Measurements from ENCODE around the gene CERS5.

The CERS5 gene

GRCh38 chr12:50197297-50197727 is 30.1 kb upstream of the CERS5 start:
- no peak for DNase-seq (ENCODE audit: extremely low read depth, low read depth)
- H3K4me3 ChIP-seq (replicated peaks; ENCODE audit: low read depth, low read length), result no peak overlapping the region
- no peak for TF ChIP-seq CTCF (IDR thresholded peaks at IDR 0.05; ENCODE audit: low read depth, low read length, missing control alignments)

GRCh38 chr12:50196537-50196936 is 29.4 kb upstream of the CERS5 start:
- DNase-seq (ENCODE audit: extremely low read depth, low read depth), result no peak
- no peak overlapping the region for H3K4me3 ChIP-seq (replicated peaks; ENCODE audit: low read depth, low read length)
- TF ChIP-seq CTCF (IDR thresholded peaks at IDR 0.05; ENCODE audit: low read depth, low read length, missing control alignments), result no peak

- no peak overlapping the region for H3K4me3 ChIP-seq (replicated peaks; ENCODE audit: low read depth, low read length)
- no peak for TF ChIP-seq CTCF (IDR thresholded peaks at IDR 0.05; ENCODE audit: low read depth, low read length, missing control alignments)
- no peak for DNase-seq (ENCODE audit: extremely low read depth, low read depth)
These were observed 28.7 kb upstream of the CERS5 start for GRCh38 chr12:50195832-50196231.

GRCh38 chr12:50192908-50193307 is 25.7 kb upstream of the CERS5 start:
- DNase-seq (ENCODE audit: extremely low read depth, low read depth), result no peak
- no peak for TF ChIP-seq CTCF (IDR thresholded peaks at IDR 0.05; ENCODE audit: low read depth, low read length, missing control alignments)
- H3K4me3 ChIP-seq (replicated peaks; ENCODE audit: low read depth, low read length), result no peak overlapping the region

GRCh38 chr12:50192236-50192635 is 25.1 kb upstream of the CERS5 start:
- H3K4me3 ChIP-seq (replicated peaks; ENCODE audit: low read depth, low read length), result no peak overlapping the region
- DNase-seq (ENCODE audit: extremely low read depth, low read depth), result no peak
- no peak for TF ChIP-seq CTCF (IDR thresholded peaks at IDR 0.05; ENCODE audit: low read depth, low read length, missing control alignments)

GRCh38 chr12:50190859-50191258 is 23.7 kb upstream of the CERS5 start:
- DNase-seq (ENCODE audit: extremely low read depth, low read depth), result no peak
- H3K4me3 ChIP-seq (replicated peaks; ENCODE audit: low read depth, low read length), result no peak overlapping the region
- no peak for TF ChIP-seq CTCF (IDR thresholded peaks at IDR 0.05; ENCODE audit: low read depth, low read length, missing control alignments)

GRCh38 chr12:50188875-50189575 is 21.9 kb upstream of the CERS5 start:
- DNase-seq (ENCODE audit: extremely low read depth, low read depth), result no peak
- no peak overlapping the region for H3K4me3 ChIP-seq (replicated peaks; ENCODE audit: low read depth, low read length)
- no peak for TF ChIP-seq CTCF (IDR thresholded peaks at IDR 0.05; ENCODE audit: low read depth, low read length, missing control alignments)
